MCF 10A (cell line): Measurements from ENCODE around the gene SSTR5. TPM values are rescaled to one million over a fixed set of nuclear protein-coding genes. Genes with fewer than 3 reads are reported as not detected.
A peak's percentile ranks its signal among the peaks of the same experiment; 100 is the strongest.

Experiments used
- BruUV-seq: library from RNA; stranded (reverse); fragments of 400-500 nt; replicated peaks from 2 replicates; lab custom pipeline; 2021; lab: Mats Ljungman, UMichigan
- CTCF ChIA-PET: fragments of 300-600 bp; sonication (Branson Sonifier 250); formaldehyde crosslinking; extraction: SDS; loops from one replicate; lab custom pipeline; 2021; ENCODE audit warnings: antibody characterized with exemption, inconsistent platforms; lab: Yijun Ruan, JAX
- POLR2A ChIA-PET: fragments of 300-600, 350-650 bp; sonication (Branson Sonifier 250); formaldehyde crosslinking; extraction: SDS; loops from one replicate; lab custom pipeline; 2020; ENCODE audit warnings: antibody characterized with exemption, inconsistent platforms; lab: Yijun Ruan, JAX
- DNase-seq: peaks from one replicate; pipeline ENCODE4 v3.0.0-alpha.2; 2018; ENCODE audit not compliant: unreplicated experiment
- H3K27ac Mint-ChIP-seq: one replicate; pipeline ENCODE4 v1.8.0; 2022; ENCODE audit warnings: mild to moderate bottlenecking, low read depth, mixed read lengths; ENCODE audit not compliant: unreplicated experiment
- H3K27me3 Mint-ChIP-seq: one replicate; pipeline ENCODE4 v1.8.0; 2022; ENCODE audit warnings: mixed read lengths; ENCODE audit not compliant: insufficient read depth, unreplicated experiment
- H3K36me3 Mint-ChIP-seq: one replicate; pipeline ENCODE4 v1.8.0; 2022; ENCODE audit warnings: mild to moderate bottlenecking, moderate library complexity, mixed read lengths; ENCODE audit not compliant: insufficient read depth, unreplicated experiment
- H3K4me1 Mint-ChIP-seq: one replicate; pipeline ENCODE4 v1.8.0; 2022; ENCODE audit warnings: mixed read lengths; ENCODE audit not compliant: insufficient read depth, unreplicated experiment
- H3K4me3 Mint-ChIP-seq: one replicate; pipeline ENCODE4 v1.8.0; 2022; ENCODE audit warnings: mild to moderate bottlenecking, moderate library complexity, mixed read lengths; ENCODE audit not compliant: unreplicated experiment
- H3K9me3 Mint-ChIP-seq: one replicate; pipeline ENCODE4 v1.8.0; 2022; ENCODE audit warnings: mixed read lengths; ENCODE audit not compliant: unreplicated experiment
- CTCF ChIP-seq: fragments of 200-600 bp; IDR thresholded peaks from one replicate; pipeline ENCODE4 v1.8.0; 2022; ENCODE audit warnings: antibody characterized with exemption, mild to moderate bottlenecking; ENCODE audit not compliant: unreplicated experiment
- intact Hi-C: fragments of 100-400 bp; cut with micrococcal nuclease; formaldehyde crosslinking; loops from 2 replicates; pipeline ENCODE4 v1.14.1; 2022
- total RNA-seq: library from RNA; stranded (reverse); gene quantifications from 2 replicates; pipeline ENCODE4 v1.2.3, GENCODE V29; 2022

Gene SSTR5
- total RNA-seq, 1 experiment from 2014 or later = not detected

- peak; percentile 67 for DNase-seq
- H3K4me3 Mint-ChIP-seq = no peak overlapping the region
- no peaks in the 10 kb centered on the region for H3K9me3 Mint-ChIP-seq
- no peak overlapping the region for H3K27ac Mint-ChIP-seq
- BruUV-seq = no TSS peak
- TF ChIP-seq CTCF = no peak
- H3K4me1 Mint-ChIP-seq = no peaks in the 10 kb centered on the region
- intact Hi-C loops = no loop called here
- H3K36me3 Mint-ChIP-seq = no peaks in the 10 kb centered on the region
- CTCF ChIA-PET = interaction anchor here (0.7 kb wide), 1 partner anchor 139 kb away, joined by 3 read pairs; no protein-coding TSS in a partner anchor
- peaks cover 5% of the 10 kb centered on the region for H3K27me3 Mint-ChIP-seq
- POLR2A ChIA-PET = interaction anchor here (0.6 to 1.4 kb wide), 3 partner anchors 9 to 279 kb away, joined by 3 to 5 read pairs (median 4); no protein-coding TSS in a partner anchor
Observed at GRCh38 chr16:1036726-1037393, 35.7 kb upstream of the SSTR5 start.

GRCh38 chr16:1037394-1038257 is 34.9 kb upstream of the SSTR5 start:
- ChIA-PET CTCF (no interaction called here), POLR2A (interaction anchor here (0.6 to 1.4 kb wide), 2 partner anchors 10 to 278 kb away, joined by 4 to 5 read pairs; no protein-coding TSS in a partner anchor)
- no TSS peak for BruUV-seq
- Mint-ChIP-seq H3K27me3 (peaks cover 12% of the 10 kb centered on the region), H3K9me3 (no peaks in the 10 kb centered on the region), H3K36me3 (no peaks in the 10 kb centered on the region), H3K4me1 (no peaks in the 10 kb centered on the region), H3K27ac (no peak overlapping the region), H3K4me3 (no peak overlapping the region)
- peak; percentile 18 for DNase-seq
- TF ChIP-seq CTCF = no peak
- intact Hi-C loops = no loop called here

GRCh38 chr16:1038932-1039331 is 33.6 kb upstream of the SSTR5 start:
- Mint-ChIP-seq H3K9me3 (no peaks in the 10 kb centered on the region), H3K36me3 (no peaks in the 10 kb centered on the region), H3K27ac (no peak overlapping the region), H3K27me3 (peaks cover 13% of the 10 kb centered on the region), H3K4me1 (no peaks in the 10 kb centered on the region), H3K4me3 (no peak overlapping the region)
- POLR2A ChIA-PET = no interaction called here
- CTCF ChIA-PET = interaction anchor here (1.3 kb wide), 1 partner anchor 18 kb away, joined by 4 read pairs; no protein-coding TSS in a partner anchor
- DNase-seq = no peak
- no peak for TF ChIP-seq CTCF
- intact Hi-C loops = no loop called here
- no TSS peak for BruUV-seq

- Mint-ChIP-seq H3K27me3 (peaks cover 13% of the 10 kb centered on the region), H3K4me1 (no peaks in the 10 kb centered on the region), H3K36me3 (no peaks in the 10 kb centered on the region), H3K4me3 (no peak overlapping the region), H3K27ac (no peak overlapping the region), H3K9me3 (no peaks in the 10 kb centered on the region)
- no peak for TF ChIP-seq CTCF
- ChIA-PET POLR2A (no interaction called here), CTCF (no interaction called here)
- intact Hi-C loops = no loop called here
- BruUV-seq = no TSS peak
- DNase-seq = no peak
Observed at GRCh38 chr16:1039762-1040161, 32.8 kb upstream of the SSTR5 start.
